ENCODE results near the gene EML3. TPM values are rescaled to one million over a fixed set of nuclear protein-coding genes. Genes with fewer than 3 reads are reported as not detected.

EML3 gene

DNA sequence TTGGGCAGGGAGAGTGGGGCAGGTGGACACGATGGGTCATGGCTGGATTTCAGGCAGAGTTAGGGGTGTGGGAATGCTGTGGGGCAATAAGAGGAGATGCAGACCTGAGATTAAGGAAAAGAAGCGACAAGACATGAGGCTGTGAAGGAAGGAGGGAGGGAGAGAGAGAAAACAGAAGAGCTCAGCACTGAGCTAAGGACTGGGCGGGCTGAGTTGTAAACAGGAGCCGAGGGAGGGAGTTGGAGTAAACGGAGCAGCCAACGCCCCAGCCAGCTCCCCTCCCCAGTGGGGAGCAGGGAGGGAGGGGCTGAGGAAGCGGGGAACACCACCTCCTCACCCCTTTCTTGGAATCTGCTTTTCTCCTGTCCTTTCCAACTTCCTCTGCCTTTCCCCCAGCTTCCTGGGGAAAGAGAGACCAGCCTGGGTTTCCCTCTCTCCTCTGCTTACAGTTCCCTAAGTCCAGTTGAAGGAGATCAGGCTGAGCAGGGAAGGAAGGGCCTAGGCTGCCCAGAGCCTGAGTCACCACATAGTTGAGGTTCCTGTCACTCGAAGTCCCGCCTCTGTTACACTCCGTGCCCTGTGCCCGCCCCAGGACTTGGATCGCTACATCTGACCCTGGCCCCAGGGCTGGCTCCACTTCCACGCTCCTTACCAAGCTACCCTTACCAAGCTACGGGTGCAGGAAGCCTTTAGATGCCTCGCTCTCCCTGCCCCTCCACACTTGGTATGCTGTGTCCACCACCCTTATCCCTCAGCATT is 59.3 kb downstream of the EML3 start:
- peaks cover 7 to 12% of the 10 kb centered on the region in 2 experiments for H3K36me3 ChIP-seq (ENCODE audit: control insufficient read depth in 1 of 2, insufficient read depth in 2 of 2, low read depth in 1 of 2, low read length in 2 of 2)
- H2BK120ac ChIP-seq (ENCODE audit: low read depth, low read length) = peak overlapping the region; percentile 84
- 1% methylated on average over 12 of the region's 15 CpGs for WGBS
- peak; percentile 98 for DNase-seq
- peak overlapping the region in 1 of 2 experiments; percentile 88 for H3K14ac ChIP-seq (ENCODE audit: low read length in 2 of 2)
- H3K23ac ChIP-seq (ENCODE audit: low read length in 2 of 2) = peak overlapping the region; percentile 16 to 53
- H3K27ac ChIP-seq (ENCODE audit: low read length, poor library complexity, severe bottlenecking) = peak overlapping the region; percentile 92
- H3K9ac ChIP-seq (ENCODE audit: low read length) = peak overlapping the region; percentile 95
- peaks cover 60% of the 10 kb centered on the region for H3K4me1 ChIP-seq (ENCODE audit: control insufficient read depth, insufficient read depth, low read depth, low read length)
- H3K27me3 ChIP-seq (ENCODE audit: control insufficient read depth in 1 of 2, insufficient read depth in 1 of 2, low read length in 2 of 2) = no peaks in the 10 kb centered on the region
- peak overlapping the region; percentile 94 for H4K91ac ChIP-seq (ENCODE audit: low read length)
- H2AK5ac ChIP-seq (ENCODE audit: low read length, severe bottlenecking) = peak overlapping the region; percentile 100
- peak overlapping the region; percentile 84 to 99 for H3K18ac ChIP-seq (ENCODE audit: low read depth in 1 of 2, low read length in 2 of 2)
- peak overlapping the region; percentile 43 for H3K4me2 ChIP-seq (ENCODE audit: low read length, poor library complexity, severe bottlenecking)
- H2BK15ac ChIP-seq (ENCODE audit: low read depth, poor library complexity, severe bottlenecking) = peak overlapping the region; percentile 99
- H4K8ac ChIP-seq (ENCODE audit: low read length) = peak overlapping the region; percentile 58
- peak overlapping the region; percentile 94 to 99 for H2BK12ac ChIP-seq (ENCODE audit: low read length in 2 of 2)
- peaks cover 13% of the 10 kb centered on the region for H3K79me1 ChIP-seq (replicated peaks; ENCODE audit: low read length, poor library complexity, severe bottlenecking)
- peak overlapping the region; percentile 93 for H2BK5ac ChIP-seq (ENCODE audit: low read depth, low read length, poor library complexity, severe bottlenecking)
- H3K9me3 ChIP-seq (ENCODE audit: control insufficient read depth, low read length) = no peaks in the 10 kb centered on the region
- no peak overlapping the region for H2AFZ ChIP-seq (ENCODE audit: low read depth, low read length)
- H3K4ac ChIP-seq (ENCODE audit: low read depth in 1 of 2, low read length in 2 of 2) = peak overlapping the region; percentile 68 to 87
- H3K4me3 ChIP-seq (ENCODE audit: insufficient read depth in 1 of 2, low read depth in 1 of 2, low read length in 2 of 2) = peak overlapping the region in 1 of 2 experiments; percentile 77

GRCh38 chr11:62552485-62553079 is 60.0 kb downstream of the EML3 start:
- Histone ChIP-seq H3K4me2 (ENCODE audit: low read length, poor library complexity, severe bottlenecking) (peak overlapping the region; percentile 31), H3K18ac (ENCODE audit: low read depth in 1 of 2, low read length in 2 of 2) (peak overlapping the region; percentile 83 to 91), H3K79me1 (replicated peaks; ENCODE audit: low read length, poor library complexity, severe bottlenecking) (peaks cover 13% of the 10 kb centered on the region), H2AFZ (ENCODE audit: low read depth, low read length) (no peak overlapping the region), H3K4me3 (ENCODE audit: insufficient read depth in 1 of 2, low read depth in 1 of 2, low read length in 2 of 2) (peak overlapping the region in 1 of 2 experiments; percentile 77), H4K91ac (ENCODE audit: low read length) (peak overlapping the region; percentile 92), H2BK15ac (ENCODE audit: low read depth, poor library complexity, severe bottlenecking) (peak overlapping the region; percentile 55), H3K27me3 (ENCODE audit: control insufficient read depth in 1 of 2, insufficient read depth in 1 of 2, low read length in 2 of 2) (no peaks in the 10 kb centered on the region), H3K9me3 (ENCODE audit: control insufficient read depth, low read length) (no peaks in the 10 kb centered on the region), H4K8ac (ENCODE audit: low read length) (peak overlapping the region; percentile 58), H2BK5ac (ENCODE audit: low read depth, low read length, poor library complexity, severe bottlenecking) (peak overlapping the region; percentile 93), H3K27ac (ENCODE audit: low read length, poor library complexity, severe bottlenecking) (peak overlapping the region; percentile 92), H3K23ac (ENCODE audit: low read length in 2 of 2) (peak overlapping the region; percentile 16 to 53), H2BK120ac (ENCODE audit: low read depth, low read length) (peak overlapping the region; percentile 84), H3K36me3 (ENCODE audit: control insufficient read depth in 1 of 2, insufficient read depth in 2 of 2, low read depth in 1 of 2, low read length in 2 of 2) (peaks cover 5 to 8% of the 10 kb centered on the region in 2 experiments), H3K14ac (ENCODE audit: low read length in 2 of 2) (peak overlapping the region in 1 of 2 experiments; percentile 50), H3K4ac (ENCODE audit: low read depth in 1 of 2, low read length in 2 of 2) (peak overlapping the region; percentile 62 to 68), H2AK5ac (ENCODE audit: low read length, severe bottlenecking) (peak overlapping the region; percentile 100), H3K9ac (ENCODE audit: low read length) (peak overlapping the region; percentile 95), H2BK12ac (ENCODE audit: low read length in 2 of 2) (peak overlapping the region; percentile 94 to 99), H3K4me1 (ENCODE audit: control insufficient read depth, insufficient read depth, low read depth, low read length) (peaks cover 61% of the 10 kb centered on the region)
- WGBS = 7% methylated on average over 4 of the region's 4 CpGs
- peak; percentile 76 for DNase-seq

Small RNA genes within 50 kb of the gene (small RNA-seq; reads per million reads assigned to genes)
- gene AP001458.1 (ENCODE audit: low read depth) = not detected
- gene EEF1G (ENCODE audit: low read depth) = not detected
- 1.7 reads per million for gene MIR6747 (ENCODE audit: low read depth)

All from mesenchymal stem cell (in vitro differentiated cells and primary cell).